Glutamatergic neuron (in vitro differentiated cells): Measurements from ENCODE around the gene ICAM3. TPM values are rescaled to one million over a fixed set of nuclear protein-coding genes. Genes with fewer than 3 reads are reported as not detected.
"Not testable (repeated sequence)": the region's sequence is repeated elsewhere in the genome, so short reads cannot be mapped to it uniquely, and the experiment has no call there.

Experiments
- DNase-seq: peaks from one replicate; pipeline ENCODE4 v3.0.0; 2022
- H3K27ac Mint-ChIP-seq: one replicate; pipeline ENCODE4 v1.8.0; 2020; ENCODE audit warnings: mild to moderate bottlenecking, mixed read lengths, inconsistent platforms; ENCODE audit not compliant: unreplicated experiment
- H3K27me3 Mint-ChIP-seq: one replicate; pipeline ENCODE4 v1.8.0; 2020; ENCODE audit warnings: mild to moderate bottlenecking, moderate library complexity, mixed read lengths, inconsistent platforms; ENCODE audit not compliant: unreplicated experiment
- H3K36me3 Mint-ChIP-seq: one replicate; pipeline ENCODE4 v1.8.0; 2020; ENCODE audit warnings: mild to moderate bottlenecking, mixed read lengths, inconsistent platforms; ENCODE audit not compliant: unreplicated experiment
- H3K4me1 Mint-ChIP-seq: one replicate; pipeline ENCODE4 v1.8.0; 2020; ENCODE audit warnings: mild to moderate bottlenecking, low read depth, mixed read lengths, inconsistent platforms; ENCODE audit not compliant: unreplicated experiment
- H3K4me3 Mint-ChIP-seq: one replicate; pipeline ENCODE4 v1.8.0; 2020; ENCODE audit warnings: mild to moderate bottlenecking, mixed read lengths, inconsistent platforms; ENCODE audit not compliant: unreplicated experiment
- H3K9me3 Mint-ChIP-seq: one replicate; pipeline ENCODE4 v1.8.0; 2020; ENCODE audit warnings: mild to moderate bottlenecking, moderate library complexity, mixed read lengths, inconsistent platforms; ENCODE audit not compliant: unreplicated experiment
- CTCF ChIP-seq: fragments of 200-600 bp; sonication (generic); IDR thresholded peaks from one replicate; pipeline ENCODE4 v1.5.0; 2021; ENCODE audit not compliant: partially characterized antibody, unreplicated experiment
- total RNA-seq: library from RNA; stranded (reverse); fragmentation: NEBNext Ultra II Directional; extraction: Animal tissue kit (Norgen Biotek cat#: 25700); gene quantifications from one replicate; pipeline ENCODE4 v1.2.1, GENCODE V29; 2021; ENCODE audit not compliant: unreplicated experiment

Gene ICAM3
- total RNA-seq, 1 donor from 2014 or later = 2.0 TPM

- TF ChIP-seq CTCF = no peak
- H3K27ac Mint-ChIP-seq = peak overlapping the region; percentile 78
- H3K4me1 Mint-ChIP-seq = peaks cover 6% of the 10 kb centered on the region
- peaks cover 3% of the 10 kb centered on the region for H3K36me3 Mint-ChIP-seq
- peaks cover 8% of the 10 kb centered on the region for H3K9me3 Mint-ChIP-seq
- DNase-seq = no peak
- H3K27me3 Mint-ChIP-seq = peaks cover 5% of the 10 kb centered on the region
- H3K4me3 Mint-ChIP-seq = peak overlapping the region; percentile 97
These were observed 40.5 kb upstream of the ICAM3 start for GRCh38 chr19:10379880-10380312.

DNA sequence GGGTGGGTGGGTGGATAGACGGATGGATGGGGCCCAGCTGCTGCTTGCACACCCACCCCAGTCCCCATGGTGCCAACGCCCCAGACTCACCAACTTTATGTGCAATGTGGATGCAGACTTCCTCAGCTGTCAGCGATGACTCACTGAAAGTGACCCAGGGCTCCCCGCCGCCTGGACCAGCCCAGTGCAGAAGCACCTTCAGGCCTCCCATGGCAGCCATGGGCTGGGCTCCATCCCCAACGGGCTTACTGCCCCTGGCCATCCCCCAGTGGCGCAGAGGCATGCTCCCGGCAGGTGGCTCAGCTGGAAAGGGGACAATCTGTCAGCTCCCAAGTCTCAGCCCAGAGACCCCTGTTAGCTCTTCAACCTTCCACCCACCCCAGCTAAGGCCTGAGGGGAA, 38.7 kb upstream of the ICAM3 start:
- no peak for DNase-seq

GRCh38 chr19:10377140-10377640, 37.8 kb upstream of the ICAM3 start:
- not testable (repeated sequence) for H3K36me3 Mint-ChIP-seq, DNase-seq, H3K27ac Mint-ChIP-seq, H3K4me3 Mint-ChIP-seq, H3K27me3 Mint-ChIP-seq, H3K4me1 Mint-ChIP-seq, H3K9me3 Mint-ChIP-seq

More for the DNA sequence above, 38.7 kb upstream of the ICAM3 start:
- no peak for TF ChIP-seq CTCF
- no peak overlapping the region for H3K4me3 Mint-ChIP-seq
- peaks cover 3% of the 10 kb centered on the region for H3K36me3 Mint-ChIP-seq
- H3K27me3 Mint-ChIP-seq = peaks cover 7% of the 10 kb centered on the region
- no peak overlapping the region for H3K27ac Mint-ChIP-seq
- H3K9me3 Mint-ChIP-seq = peaks cover 8% of the 10 kb centered on the region
- peaks cover 6% of the 10 kb centered on the region for H3K4me1 Mint-ChIP-seq

GRCh38 chr19:10374931-10375330, 35.5 kb upstream of the ICAM3 start:
- Mint-ChIP-seq H3K4me1 (peaks cover 2% of the 10 kb centered on the region), H3K9me3 (no peaks in the 10 kb centered on the region), H3K27me3 (peaks cover 1% of the 10 kb centered on the region), H3K4me3 (no peak overlapping the region), H3K27ac (no peak overlapping the region), H3K36me3 (peaks cover 3% of the 10 kb centered on the region)
- DNase-seq = no peak
- no peak for TF ChIP-seq CTCF

DNA sequence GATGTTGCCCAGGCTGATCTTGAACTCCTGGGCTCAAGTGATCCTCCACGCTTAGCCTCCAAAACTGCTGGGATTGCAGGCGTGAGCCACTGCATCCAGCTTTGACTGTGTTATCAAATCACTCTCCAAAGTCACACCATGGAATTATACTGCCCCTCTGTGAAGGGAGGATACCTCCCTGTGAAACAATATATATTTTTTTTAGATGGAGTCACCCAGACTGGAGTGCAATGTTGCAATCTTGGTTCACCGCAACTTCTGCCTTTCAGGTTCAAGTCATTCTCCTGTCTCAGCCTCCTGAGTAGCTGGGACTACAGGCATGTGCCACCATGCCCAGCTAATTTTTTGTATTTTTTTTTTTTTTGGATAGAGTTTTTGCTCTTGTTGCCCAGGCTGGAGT, 33.3 kb upstream of the ICAM3 start:
- H3K36me3 Mint-ChIP-seq = no peaks in the 10 kb centered on the region
- DNase-seq = no peak
- TF ChIP-seq CTCF = no peak

More for the DNA sequence above, 33.3 kb upstream of the ICAM3 start:
- no peak overlapping the region for H3K27ac Mint-ChIP-seq
- H3K4me1 Mint-ChIP-seq = no peaks in the 10 kb centered on the region
- H3K9me3 Mint-ChIP-seq = no peaks in the 10 kb centered on the region
- peaks cover 1% of the 10 kb centered on the region for H3K27me3 Mint-ChIP-seq
- H3K4me3 Mint-ChIP-seq = no peak overlapping the region
